Left lobe of liver (tissue), 2 donors: ENCODE results near the gene TACC3. TPM values are rescaled to one million over a fixed set of nuclear protein-coding genes. Genes with fewer than 3 reads are reported as not detected.

Source experiments
- ATAC-seq: fragments of 200-7000 bp; cut with Tn5 transposase; one replicate; pipeline ENCODE4 v1.9.1; 2020; ENCODE audit warnings: mild to moderate bottlenecking, moderate library complexity
- DNase-seq: peaks from one replicate; pipeline ENCODE4 v3.0.0-alpha.2; 2020; ENCODE audit warnings: low spot score
- total RNA-seq: library from RNA; stranded (reverse); gene quantifications from one replicate; pipeline ENCODE4 v1.2.1, GENCODE V29; 2021
- donor health status: DM: no; HTN: no; CAD: no; lungs with moderate emphysema.
- donor health status: DM: no; HTN: yes; CAD: no.

The TACC3 gene
- total RNA-seq, 1 donor from 2014 or later, result 4.5 TPM

- no peak for ATAC-seq
- no peak for DNase-seq
Observed at GRCh38 chr4:1743975-1744374, 22.7 kb downstream of the TACC3 start.

- DNase-seq, result no peak
- ATAC-seq, result peak; percentile 1
Observed at GRCh38 chr4:1744552-1744951, 23.2 kb downstream of the TACC3 start.

- DNase-seq (peak; percentile 87), ATAC-seq (peak; percentile 81)
Observed at GRCh38 chr4:1745165-1745564, 23.8 kb downstream of the TACC3 start.

- no peak for DNase-seq
- ATAC-seq, result no peak
Observed at GRCh38 chr4:1745697-1746096, 24.4 kb downstream of the TACC3 start.

GRCh38 chr4:1746265-1746691 is 25.0 kb downstream of the TACC3 start:
- no peak for ATAC-seq
- DNase-seq, result no peak

- ATAC-seq (peak; percentile 45), DNase-seq (peak; percentile 65)
Observed at GRCh38 chr4:1746919-1747602, 25.7 kb downstream of the TACC3 start.

GRCh38 chr4:1747603-1747967 is 26.3 kb downstream of the TACC3 start:
- ATAC-seq, result no peak
- no peak for DNase-seq

- DNase-seq, result peak; percentile 74
- peak; percentile 45 for ATAC-seq
Observed at GRCh38 chr4:1748465-1748995, 27.2 kb downstream of the TACC3 start.

- no peak for DNase-seq
Observed at GRCh38 chr4:1749370-1749769, 28.0 kb downstream of the TACC3 start.

GRCh38 chr4:1749826-1750225 is 28.5 kb downstream of the TACC3 start:
- DNase-seq, result no peak
- ATAC-seq, result no peak

More at GRCh38 chr4:1749370-1749769, 28.0 kb downstream of the TACC3 start:
- ATAC-seq, result no peak

- no peak for DNase-seq
- ATAC-seq, result no peak
Observed at GRCh38 chr4:1750381-1751154, 29.2 kb downstream of the TACC3 start.

GRCh38 chr4:1751155-1751918 is 30.0 kb downstream of the TACC3 start:
- no peak for DNase-seq
- ATAC-seq, result no peak

- DNase-seq (no peak), ATAC-seq (no peak)
Observed at GRCh38 chr4:1751919-1752283, 30.6 kb downstream of the TACC3 start.

GRCh38 chr4:1752284-1753041 is 31.1 kb downstream of the TACC3 start:
- DNase-seq (no peak), ATAC-seq (no peak)

- no peak for ATAC-seq
- no peak for DNase-seq
Observed at GRCh38 chr4:1753294-1753696, 32.0 kb downstream of the TACC3 start.

- ATAC-seq (no peak), DNase-seq (no peak)
Observed at GRCh38 chr4:1753697-1754311, 32.5 kb downstream of the TACC3 start.

- no peak for ATAC-seq
- no peak for DNase-seq
Observed at GRCh38 chr4:1754336-1754735, 33.0 kb downstream of the TACC3 start.

GRCh38 chr4:1755297-1755696 is 34.0 kb downstream of the TACC3 start:
- ATAC-seq, result no peak
- no peak for DNase-seq

- ATAC-seq (no peak), DNase-seq (no peak)
Observed at GRCh38 chr4:1756079-1756478, 34.8 kb downstream of the TACC3 start.
